ENCODE results near the gene ZNF622. TPM values are rescaled to one million over a fixed set of nuclear protein-coding genes. Genes with fewer than 3 reads are reported as not detected.
"Not testable (repeated sequence)": the region's sequence is repeated elsewhere in the genome, so short reads cannot be mapped to it uniquely, and the experiment has no call there.

ZNF622 gene
- total RNA-seq, 1 donor from 2014 or later = 27.8 TPM

- DNase-seq = no peak
Measured at GRCh38 chr5:16480821-16481538, 15.4 kb upstream of the ZNF622 start.

- no peak for DNase-seq
Measured at GRCh38 chr5:16480144-16480543, 14.5 kb upstream of the ZNF622 start.

GRCh38 chr5:16477541-16477940, 11.9 kb upstream of the ZNF622 start:
- DNase-seq = no peak

- DNase-seq = not testable (repeated sequence)
Measured at GRCh38 chr5:16476417-16476816, 10.8 kb upstream of the ZNF622 start.

- DNase-seq = no peak
Measured at GRCh38 chr5:16471387-16471786, 5.8 kb upstream of the ZNF622 start.

- DNase-seq = peak; percentile 58
Measured at GRCh38 chr5:16467363-16468219, 2.0 kb upstream of the ZNF622 start.

GRCh38 chr5:16464664-16465543, 696 bp downstream of the ZNF622 start:
- no peak for DNase-seq

- no peak for DNase-seq
Measured at GRCh38 chr5:16464231-16464630, 1.4 kb downstream of the ZNF622 start.

- peak; percentile 21 for DNase-seq
Measured at GRCh38 chr5:16461782-16462181, 3.8 kb downstream of the ZNF622 start.

- no peak for DNase-seq
Measured at GRCh38 chr5:16461026-16461425, 4.6 kb downstream of the ZNF622 start.

- DNase-seq = no peak
Measured at GRCh38 chr5:16459451-16459850, 6.1 kb downstream of the ZNF622 start.

GRCh38 chr5:16457853-16458252, 7.7 kb downstream of the ZNF622 start:
- no peak for DNase-seq

- no peak for DNase-seq
Measured at GRCh38 chr5:16457451-16457850, 8.1 kb downstream of the ZNF622 start.

GRCh38 chr5:16456103-16456832, 9.3 kb downstream of the ZNF622 start:
- peak; percentile 84 for DNase-seq

GRCh38 chr5:16455668-16456067, 9.9 kb downstream of the ZNF622 start:
- DNase-seq = no peak

GRCh38 chr5:16454686-16455085, 10.9 kb downstream of the ZNF622 start:
- DNase-seq = no peak

- no peak for DNase-seq
Measured at GRCh38 chr5:16453609-16454008, 12.0 kb downstream of the ZNF622 start.

- no peak for DNase-seq
Measured at GRCh38 chr5:16450163-16450562, 15.4 kb downstream of the ZNF622 start.

GRCh38 chr5:16446993-16447392, 18.6 kb downstream of the ZNF622 start:
- DNase-seq = no peak

- no peak for DNase-seq
Measured at GRCh38 chr5:16437977-16438376, 27.6 kb downstream of the ZNF622 start.

GRCh38 chr5:16436065-16436682, 29.4 kb downstream of the ZNF622 start:
- not testable (repeated sequence) for DNase-seq

Data from tongue (tissue), 2 donors.